Measurements from ENCODE around the gene EBP. TPM values are rescaled to one million over a fixed set of nuclear protein-coding genes. Genes with fewer than 3 reads are reported as not detected.
A peak's percentile ranks its signal among the peaks of the same experiment; 100 is the strongest.

Gene EBP
- total and polyA plus RNA-seq, 9 of the 15 experiments (the other 6 are each of a cell fraction or from before 2014, with no cell fraction given), result 228 to 987 (median 274) TPM

- peak; percentile 66; the same call in 1 of the 2 replicates for TF ChIP-seq MTA3 (IDR thresholded peaks at IDR 0.05; ENCODE audit: borderline replicate concordance)
- no peak for TF ChIP-seq MECOM (CRISPR knock-in tag; IDR thresholded peaks at IDR 0.05)
- TF ChIP-seq FOXM1 (IDR thresholded peaks at IDR 0.05; ENCODE audit: low read depth), result 0 out of 2 replicates have a peak, but pooled peaks have one; percentile 23
- TF ChIP-seq FOXM1 (CRISPR knock-in tag; IDR thresholded peaks at IDR 0.05; ENCODE audit: low read depth), result no peak
- TF ChIP-seq CXXC5 (CRISPR knock-in tag; IDR thresholded peaks at IDR 0.05), result peak; percentile 45
- TF ChIP-seq SMAD3 (CRISPR knock-in tag; conservative IDR thresholded peaks at IDR 0.05), result no peak
- no peak for TF ChIP-seq ZNF121 (CRISPR knock-in tag; conservative IDR thresholded peaks at IDR 0.05)
- TF ChIP-seq ZBTB12 (CRISPR knock-in tag; IDR thresholded peaks at IDR 0.05), result no peak
- TF ChIP-seq CBFA2T3 (IDR thresholded peaks at IDR 0.05), result no peak
- no peak for TF ChIP-seq MAFK (IDR thresholded peaks at IDR 0.05; ENCODE audit: low read length)
- 0 out of 2 replicates have a peak, but pooled peaks have one; percentile 25 for TF ChIP-seq CREB1 (IDR thresholded peaks at IDR 0.05)
- TF ChIP-seq CREB1 (CRISPR knock-in tag; IDR thresholded peaks at IDR 0.05), result peak; percentile 14; the same call in 1 of the 2 replicates
- no peak for TF ChIP-seq ZNF583 (CRISPR knock-in tag; IDR thresholded peaks at IDR 0.05)
- TF ChIP-seq ZBTB33 (CRISPR knock-in tag; IDR thresholded peaks at IDR 0.05), result no peak
- 0 out of 2 replicates have a peak, but pooled peaks have one; percentile 4 for TF ChIP-seq PKNOX1 (IDR thresholded peaks at IDR 0.05)
- TF ChIP-seq RBM34 (IDR thresholded peaks at IDR 0.05; ENCODE audit: borderline replicate concordance, insufficient read depth, low read length), result no peak
- TF ChIP-seq ZNF384 (IDR thresholded peaks at IDR 0.05; ENCODE audit: low read depth, low read length), result no peak
- peak; percentile 69 for TF ChIP-seq CTBP1 (IDR thresholded peaks at IDR 0.05; ENCODE audit: borderline replicate concordance)
- peak; percentile 75 for TF ChIP-seq EP400 (IDR thresholded peaks at IDR 0.05)
- TF ChIP-seq ZBTB2 (IDR thresholded peaks at IDR 0.05), result no peak
- TF ChIP-seq HNRNPL (IDR thresholded peaks at IDR 0.05; ENCODE audit: low read depth, low read length), result no peak
- TF ChIP-seq GATA2 (CRISPR knock-in tag; IDR thresholded peaks at IDR 0.05), result peak; percentile 91
Measured at GRCh38 chrX:48521353-48522243, at the start of gene EBP (continued).
